Measurements from ENCODE around the gene ABCC3.

Gene ABCC3

GRCh38 chr17:50737118-50737698 is 102.5 kb downstream of the ABCC3 start:
- H3K27ac ChIP-seq = no peak overlapping the region
- POLR2A ChIA-PET (ENCODE audit: low non-redundant PET) = no interaction called here
- TF ChIP-seq, protein P1, sequence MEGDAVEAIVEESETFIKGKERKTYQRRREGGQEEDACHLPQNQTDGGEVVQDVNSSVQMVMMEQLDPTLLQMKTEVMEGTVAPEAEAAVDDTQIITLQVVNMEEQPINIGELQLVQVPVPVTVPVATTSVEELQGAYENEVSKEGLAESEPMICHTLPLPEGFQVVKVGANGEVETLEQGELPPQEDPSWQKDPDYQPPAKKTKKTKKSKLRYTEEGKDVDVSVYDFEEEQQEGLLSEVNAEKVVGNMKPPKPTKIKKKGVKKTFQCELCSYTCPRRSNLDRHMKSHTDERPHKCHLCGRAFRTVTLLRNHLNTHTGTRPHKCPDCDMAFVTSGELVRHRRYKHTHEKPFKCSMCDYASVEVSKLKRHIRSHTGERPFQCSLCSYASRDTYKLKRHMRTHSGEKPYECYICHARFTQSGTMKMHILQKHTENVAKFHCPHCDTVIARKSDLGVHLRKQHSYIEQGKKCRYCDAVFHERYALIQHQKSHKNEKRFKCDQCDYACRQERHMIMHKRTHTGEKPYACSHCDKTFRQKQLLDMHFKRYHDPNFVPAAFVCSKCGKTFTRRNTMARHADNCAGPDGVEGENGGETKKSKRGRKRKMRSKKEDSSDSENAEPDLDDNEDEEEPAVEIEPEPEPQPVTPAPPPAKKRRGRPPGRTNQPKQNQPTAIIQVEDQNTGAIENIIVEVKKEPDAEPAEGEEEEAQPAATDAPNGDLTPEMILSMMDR (conservative IDR thresholded peaks at IDR 0.05; ENCODE audit: low read depth) = no peak
- CTCF ChIA-PET = no interaction called here
- no peak for DNase-seq (ENCODE audit: low spot score)

DNA sequence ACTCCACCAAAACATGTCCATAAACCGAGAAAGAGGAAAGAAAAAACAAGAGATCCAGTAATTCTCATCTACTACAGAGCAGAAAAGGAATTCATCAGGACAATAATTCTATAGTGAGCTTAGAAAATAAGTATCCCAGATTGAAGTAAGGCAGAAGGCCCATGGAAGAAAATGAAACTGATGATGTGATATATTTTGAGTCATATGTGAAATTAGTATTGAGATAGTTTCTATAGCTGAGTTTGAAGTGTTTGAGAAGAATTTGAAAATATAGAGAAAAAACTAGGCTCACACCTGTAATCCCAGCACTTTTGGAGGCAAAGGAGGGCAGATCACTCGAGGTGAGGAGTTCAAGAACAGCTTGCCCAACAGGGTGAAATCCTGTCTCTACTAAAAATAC is 104.4 kb downstream of the ABCC3 start:
- ChIA-PET CTCF (no interaction called here), POLR2A (ENCODE audit: low non-redundant PET) (no interaction called here)
- no peak for DNase-seq (ENCODE audit: low spot score)
- no peak overlapping the region for H3K27ac ChIP-seq
- TF ChIP-seq, protein P1 (conservative IDR thresholded peaks at IDR 0.05; ENCODE audit: low read depth) = no peak

All from RWPE1 (cell line).